K562 (cell line): ENCODE results near the gene MYH9. TPM values are rescaled to one million over a fixed set of nuclear protein-coding genes. Genes with fewer than 3 reads are reported as not detected.
"Not testable (repeated sequence)": the region's sequence is repeated elsewhere in the genome, so short reads cannot be mapped to it uniquely, and the experiment has no call there.

Experiments
- ATAC-seq: fragments of 200-7000 bp; cut with Tn5 transposase; 3 replicates; pipeline ENCODE4 v1.9.1; 2020; ENCODE audit warnings: moderate library complexity
- BruUV-seq: library from RNA; stranded (reverse); fragments of 400-500 nt; replicated peaks from 2 replicates; lab custom pipeline; 2021; lab: Mats Ljungman, UMichigan
- CTCF ChIA-PET: fragments of 300-600 bp; formaldehyde crosslinking; extraction: SDS; loops from one replicate; lab custom pipeline; 2021; ENCODE audit warnings: low intra/inter-chr PET ratio; lab: Yijun Ruan, JAX
- POLR2A ChIA-PET: fragments of 300-600, 350-650 bp; sonication (Branson Sonifier 250); formaldehyde crosslinking; extraction: SDS; loops from one replicate; lab custom pipeline; 2021; ENCODE audit warnings: antibody characterized with exemption, inconsistent platforms; lab: Yijun Ruan, JAX
- DNase-seq, 4 experiments: peaks; one replicate each; pipeline versions ENCODE4 v3.0.0 to v3.0.0-alpha.2; 2011 to 2018; ENCODE audit warnings: low spot score in 3 of 4, mixed read lengths in 3 of 4; ENCODE audit errors: extremely low read depth in 1 of 4
- FAIRE-seq: peaks from 2 replicates; lab custom pipeline; 2011; peaks lifted over from hg19 to GRCh38; lab: Jason Lieb, UNC
- H2AFZ ChIP-seq: 2 replicates; pipeline ENCODE4 v1.6.0; 2011; ENCODE audit warnings: low read depth, low read length, control low read depth, inconsistent platforms
- H3K27ac ChIP-seq: fragments of 200-600 bp; 3 replicates; pipeline ENCODE4 v1.8.0; 2011; ENCODE audit warnings: low read depth, mild to moderate bottlenecking, control low read depth, inconsistent platforms, low read length, moderate library complexity, mixed read lengths; ENCODE audit errors: extremely low read depth
- H3K27me3 ChIP-seq, 2 experiments: fragments of 300-600 bp in 1 of 2; 2 replicates in 1 of 2; 3 replicates in 1 of 2; pipeline versions ENCODE4 v1.6.0 to v1.8.0; 2011; ENCODE audit warnings: inconsistent platforms in 2 of 2, low read length in 2 of 2, mild to moderate bottlenecking in 1 of 2, mixed read lengths in 1 of 2, moderate library complexity in 1 of 2; ENCODE audit not compliant: control insufficient read depth in 2 of 2, insufficient read depth in 2 of 2
- H3K36me3 ChIP-seq: fragments of 300-600 bp; 3 replicates; pipeline ENCODE4 v1.8.0; 2011; ENCODE audit warnings: mild to moderate bottlenecking, low read length, inconsistent platforms; ENCODE audit not compliant: control insufficient read depth, insufficient read depth
- H3K4me1 ChIP-seq, 2 experiments: fragments of 200-600 bp in 1 of 2; replicated peaks in 1 of 2; 2 replicates in 1 of 2; 3 replicates in 1 of 2; pipeline versions ENCODE4 v1.5.1 to v1.8.0; 2011; ENCODE audit warnings: inconsistent platforms in 2 of 2, low read length in 2 of 2, mild to moderate bottlenecking in 1 of 2, mixed read lengths in 1 of 2, moderate library complexity in 1 of 2; ENCODE audit not compliant: control insufficient read depth in 2 of 2, insufficient read depth in 2 of 2
- H3K4me2 ChIP-seq: 2 replicates; pipeline ENCODE4 v1.6.1; 2011; ENCODE audit warnings: low read length, control low read depth, inconsistent platforms, mixed read lengths; ENCODE audit not compliant: insufficient read depth
- H3K4me3 ChIP-seq: fragments of 200-600 bp; sonication (generic), shearing (Covaris generic); 2 replicates; pipeline ENCODE4 v1.5.1; 2016; ENCODE audit warnings: control low read depth, inconsistent platforms
- H3K79me2 ChIP-seq: fragments of 200-600 bp; 3 replicates; pipeline ENCODE4 v1.8.0; 2011; ENCODE audit warnings: low read length, inconsistent platforms; ENCODE audit not compliant: control insufficient read depth, insufficient read depth
- H3K9ac ChIP-seq, 2 experiments: 2 replicates each; pipeline versions ENCODE4 v1.6.0 to v1.6.1; 2011; ENCODE audit warnings: low read depth in 2 of 2, low read length in 2 of 2, control low read depth in 1 of 2, inconsistent platforms in 1 of 2, mild to moderate bottlenecking in 1 of 2, mixed read lengths in 1 of 2; ENCODE audit not compliant: insufficient read depth in 1 of 2
- H3K9me1 ChIP-seq: one replicate; pipeline ENCODE4 v1.6.0; 2011; ENCODE audit warnings: inconsistent platforms, mild to moderate bottlenecking, low read length, moderate library complexity; ENCODE audit not compliant: control insufficient read depth, insufficient read depth
- H3K9me3 ChIP-seq: replicated peaks from 2 replicates; pipeline ENCODE4 v1.5.1; 2011; ENCODE audit warnings: low read depth, low read length, inconsistent platforms; ENCODE audit not compliant: control insufficient read depth, insufficient read depth
- H4K20me1 ChIP-seq: replicated peaks from 2 replicates; pipeline ENCODE4 v1.6.1; 2011; ENCODE audit warnings: low read length, inconsistent platforms, mixed read lengths; ENCODE audit not compliant: control insufficient read depth, insufficient read depth
- AFF1 ChIP-seq, 2 experiments: fragments of 450-650 bp; IDR thresholded peaks; 2 replicates each; pipeline ENCODE4 v1.6.1; 2018; ENCODE audit warnings: mild to moderate bottlenecking in 2 of 2, low read depth in 1 of 2; ENCODE audit not compliant: partially characterized antibody in 2 of 2
- CBX3 ChIP-seq, 2 experiments: IDR thresholded peaks; 1 replicate in 1 of 2; 2 replicates in 1 of 2; pipeline ENCODE4 v1.6.1; 2012; ENCODE audit warnings: inconsistent platforms in 2 of 2, low read length in 2 of 2, borderline replicate concordance in 1 of 2, control low read depth in 1 of 2
- HCFC1 ChIP-seq: IDR thresholded peaks from 2 replicates; pipeline ENCODE4 v1.6.1; 2012; ENCODE audit warnings: low read depth, low read length, improper control_type of control experiment
- LEF1 ChIP-seq: fragments of 450-650 bp; IDR thresholded peaks from 2 replicates; pipeline ENCODE4 v1.6.1; 2016; ENCODE audit warnings: mild to moderate bottlenecking
- SNRNP70 ChIP-seq: fragments of 200-400 bp; formaldehyde crosslinking; optimal IDR thresholded peaks from 2 replicates; pipeline ENCODE3; 2017; ENCODE audit warnings: low read depth, low read length
- TCF7L2 ChIP-seq: fragments of 150-350 bp; IDR thresholded peaks from 2 replicates; pipeline ENCODE4 v1.6.1; 2016; ENCODE audit warnings: low read depth, mild to moderate bottlenecking, low read length, moderate library complexity
- TRIM28 ChIP-seq: fragments of 450-650 bp; IDR thresholded peaks from 2 replicates; pipeline ENCODE4 v1.6.1; 2017
- ZNF280A ChIP-seq: fragments of 450-650 bp; IDR thresholded peaks from 2 replicates; pipeline ENCODE4 v1.6.1; 2018; ENCODE audit warnings: mild to moderate bottlenecking, low read depth; ENCODE audit not compliant: partially characterized antibody
- ZNF79 ChIP-seq: fragments of 250-450 bp; sonication (Bioruptor Pico); IDR thresholded peaks from 2 replicates; pipeline ENCODE4 v1.4.0; 2020; ENCODE audit warnings: low read depth, mild to moderate bottlenecking, moderate library complexity
- WGBS: fragments of 100-300 bp; shearing (Covaris generic); methylation state at CpG from one replicate; pipeline ENCODE4 v1.1.6; 2016; ENCODE audit warnings: low coverage, mixed read lengths; ENCODE audit not compliant: insufficient coverage; ENCODE audit errors: missing lambda C conversion rate; 5-methylcytosine and 5-hydroxymethylcytosine counted together
- in situ Hi-C: fragments of 300-500 bp; cut with MboI; formaldehyde crosslinking; loops from 4 replicates; pipeline ENCODE4 v1.15.0; 2018; ENCODE audit warnings: inconsistent platforms, mixed read lengths
- intact Hi-C: fragments of 100-400 bp; cut with micrococcal nuclease; formaldehyde crosslinking; loops from 2 replicates; pipeline ENCODE4 v1.14.2; 2022
- polyA plus RNA-seq, 8 experiments: library from polyadenylated mRNA; depleted of rRNA in 4 of 8; stranded (reverse) in 5 of 8; unstranded in 3 of 8; fragments of >200 nt; fragmentation: Nextera tagmentation in 2 of 8; fragmentation: Illumina TruSeq in 1 of 8; extraction: Ambion mirVana in 2 of 8; extraction: Trizol in 1 of 8; gene quantifications; 2 replicates each; pipeline versions ENCODE4 v1.2.1 to v1.2.3, GENCODE V29; 2011 to 2014; ENCODE audit warnings: inconsistent platforms in 1 of 8, missing spikeins in 1 of 8
- total RNA-seq, 7 experiments: library from RNA; depleted of rRNA in 6 of 7; stranded (reverse); fragments of >200 nt in 6 of 7; fragmentation: Illumina TruSeq in 2 of 7; extraction: Trizol in 2 of 7; gene quantifications; 2 replicates each; pipeline versions ENCODE4 v1.2.1 to v1.2.3, GENCODE V29; 2011 to 2021; ENCODE audit warnings: low replicate concordance in 1 of 7

MYH9 gene
- total and polyA plus RNA-seq, 9 of the 15 experiments (the other 6 are each of a cell fraction or from before 2014, with no cell fraction given): 0.71 to 111 (median 24.6) TPM

GRCh38 chr22:36250292-36250960, 137.3 kb downstream of the MYH9 start:
- CTCF ChIA-PET, DNase-seq, H2AFZ ChIP-seq, BruUV-seq, H3K9ac ChIP-seq, in situ Hi-C loops, intact Hi-C loops, H3K9me1 ChIP-seq, H3K4me2 ChIP-seq, H3K27me3 ChIP-seq, POLR2A ChIA-PET, H3K4me3 ChIP-seq, H4K20me1 ChIP-seq, ATAC-seq, FAIRE-seq, H3K9me3 ChIP-seq, H3K27ac ChIP-seq, H3K36me3 ChIP-seq: not testable (repeated sequence)
- 85% methylated on average over 17 of the region's 24 CpGs for WGBS
- peaks cover 8 to 18% of the 10 kb centered on the region in 2 experiments; a peak in 3 of 5 replicates for H3K4me1 ChIP-seq
- peaks cover 20% of the 10 kb centered on the region for H3K79me2 ChIP-seq

DNA sequence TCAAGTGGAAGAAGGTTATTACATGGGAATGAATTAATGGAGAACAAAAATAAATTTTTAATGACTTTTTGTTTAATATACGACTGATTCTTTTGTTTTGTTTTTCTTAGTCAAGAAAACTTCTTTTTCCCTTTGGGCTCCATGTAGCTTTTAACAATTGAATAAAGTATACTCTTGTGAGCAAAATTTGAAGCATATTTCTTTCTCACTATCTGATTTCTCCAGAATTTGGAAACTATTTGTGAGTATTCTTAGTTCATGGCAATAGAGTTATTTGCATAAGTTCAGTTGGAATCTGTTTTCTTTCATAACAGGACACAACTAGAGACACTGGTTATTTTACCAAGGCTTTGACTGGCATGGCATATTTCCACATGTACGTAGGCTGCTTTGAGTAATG, 138.6 kb downstream of the MYH9 start:
- WGBS: 63% methylated on average over 2 of the region's 2 CpGs
- no peak overlapping the region for H3K4me3 ChIP-seq
- in situ Hi-C loops (no loop called here), intact Hi-C loops (no loop called here)
- H3K36me3 ChIP-seq: no peaks in the 10 kb centered on the region
- H3K4me2 ChIP-seq: no peak overlapping the region
- H3K9ac ChIP-seq: no peak overlapping the region
- no peak for ATAC-seq
- peaks cover 3% of the 10 kb centered on the region; the same call in 1 of the 2 replicates for H3K9me3 ChIP-seq
- peaks cover 8 to 12% of the 10 kb centered on the region in 2 experiments; a peak in 3 of 5 replicates for H3K4me1 ChIP-seq
- ChIA-PET CTCF (no interaction called here), POLR2A (interaction anchor here (1.4 kb wide), 1 partner anchor 9 kb away, joined by 3 read pairs; no protein-coding TSS in a partner anchor)
- peaks cover 11% of the 10 kb centered on the region for H3K79me2 ChIP-seq
- no peaks in the 10 kb centered on the region for H3K9me1 ChIP-seq
- no TSS peak for BruUV-seq
- DNase-seq: no peak
- no peak overlapping the region for H3K27ac ChIP-seq
- no peaks in the 10 kb centered on the region for H4K20me1 ChIP-seq
- TF ChIP-seq ZNF280A: peak; percentile 36
- no peak for TF ChIP-seq ZNF79 (CRISPR knock-in tag)
- no peak for TF ChIP-seq LEF1
- no peak for TF ChIP-seq TCF7L2
- TF ChIP-seq AFF1 (IDR thresholded peaks at IDR 0.05; ENCODE audit: low read depth in 1 of 2, partially characterized antibody in 2 of 2): no peak
- peak in 1 of 2 experiments; percentile 72; a peak in 2 of 3 replicates for TF ChIP-seq CBX3 (IDR thresholded peaks at IDR 0.05; ENCODE audit: borderline replicate concordance in 1 of 2, low read length in 2 of 2)
- peak; percentile 28; the same call in 1 of the 2 replicates for TF ChIP-seq TRIM28
- TF ChIP-seq SNRNP70: no peak
- TF ChIP-seq HCFC1: no peak
- TF ChIP-seq, all 486 proteins: peak for 3
- Histone ChIP-seq H3K27me3 (no peaks in the 10 kb centered on the region), H2AFZ (no peak overlapping the region)
- FAIRE-seq: no peak
